ENCODE data around the gene ABCB6.

Gene ABCB6

GRCh38 chr2:219183151-219183772, 35.5 kb downstream of the ABCB6 start:
- no peak overlapping the region for H3K4me3 Mint-ChIP-seq
- TF ChIP-seq, protein P1, sequence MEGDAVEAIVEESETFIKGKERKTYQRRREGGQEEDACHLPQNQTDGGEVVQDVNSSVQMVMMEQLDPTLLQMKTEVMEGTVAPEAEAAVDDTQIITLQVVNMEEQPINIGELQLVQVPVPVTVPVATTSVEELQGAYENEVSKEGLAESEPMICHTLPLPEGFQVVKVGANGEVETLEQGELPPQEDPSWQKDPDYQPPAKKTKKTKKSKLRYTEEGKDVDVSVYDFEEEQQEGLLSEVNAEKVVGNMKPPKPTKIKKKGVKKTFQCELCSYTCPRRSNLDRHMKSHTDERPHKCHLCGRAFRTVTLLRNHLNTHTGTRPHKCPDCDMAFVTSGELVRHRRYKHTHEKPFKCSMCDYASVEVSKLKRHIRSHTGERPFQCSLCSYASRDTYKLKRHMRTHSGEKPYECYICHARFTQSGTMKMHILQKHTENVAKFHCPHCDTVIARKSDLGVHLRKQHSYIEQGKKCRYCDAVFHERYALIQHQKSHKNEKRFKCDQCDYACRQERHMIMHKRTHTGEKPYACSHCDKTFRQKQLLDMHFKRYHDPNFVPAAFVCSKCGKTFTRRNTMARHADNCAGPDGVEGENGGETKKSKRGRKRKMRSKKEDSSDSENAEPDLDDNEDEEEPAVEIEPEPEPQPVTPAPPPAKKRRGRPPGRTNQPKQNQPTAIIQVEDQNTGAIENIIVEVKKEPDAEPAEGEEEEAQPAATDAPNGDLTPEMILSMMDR (IDR thresholded peaks at IDR 0.05): no peak
- H3K9me3 Mint-ChIP-seq: no peaks in the 10 kb centered on the region
- H3K4me1 Mint-ChIP-seq: peaks cover 12% of the 10 kb centered on the region
- H3K27ac Mint-ChIP-seq: no peak overlapping the region
- peaks cover 8% of the 10 kb centered on the region for H3K27me3 Mint-ChIP-seq (ENCODE audit: low read depth, poor library complexity)
- peaks cover 38% of the 10 kb centered on the region for H3K36me3 Mint-ChIP-seq (ENCODE audit: low read depth)
- DNase-seq: no peak

- no peak overlapping the region for H3K4me3 Mint-ChIP-seq
- TF ChIP-seq, protein P1 (IDR thresholded peaks at IDR 0.05): no peak
These were observed 36.2 kb downstream of the ABCB6 start for GRCh38 chr2:219182331-219183150.

DNA sequence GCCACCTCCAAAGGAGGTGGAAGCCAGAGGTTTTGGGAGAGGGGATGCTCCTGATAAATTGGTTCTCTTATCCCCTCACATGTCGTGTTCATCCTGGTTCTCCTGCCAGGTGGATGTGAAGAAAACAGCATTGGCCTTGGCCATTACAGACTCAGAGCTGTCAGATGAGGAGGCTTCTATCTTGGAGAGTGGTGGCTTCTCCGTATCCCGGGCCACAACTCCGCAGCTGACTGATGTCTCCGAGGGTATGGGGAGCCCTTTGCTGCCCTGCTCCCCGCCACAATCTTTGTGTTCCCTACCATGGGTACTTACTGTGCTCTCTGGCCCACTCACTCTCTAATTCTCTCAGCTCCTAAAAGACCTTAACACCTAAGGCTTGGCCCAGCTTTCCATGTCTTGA, 37.2 kb downstream of the ABCB6 start:
- H3K36me3 Mint-ChIP-seq (ENCODE audit: low read depth): peaks cover 38% of the 10 kb centered on the region
- peaks cover 20% of the 10 kb centered on the region for H3K4me1 Mint-ChIP-seq
- DNase-seq: no peak
- H3K9me3 Mint-ChIP-seq: no peaks in the 10 kb centered on the region
- peaks cover 3% of the 10 kb centered on the region for H3K27me3 Mint-ChIP-seq (ENCODE audit: low read depth, poor library complexity)
- H3K4me3 Mint-ChIP-seq: peak overlapping the region; percentile 12
- H3K27ac Mint-ChIP-seq: no peak overlapping the region
- TF ChIP-seq, protein P1 (IDR thresholded peaks at IDR 0.05): no peak

More at GRCh38 chr2:219182331-219183150, 36.2 kb downstream of the ABCB6 start:
- H3K27me3 Mint-ChIP-seq (ENCODE audit: low read depth, poor library complexity): peaks cover 5% of the 10 kb centered on the region
- no peak overlapping the region for H3K27ac Mint-ChIP-seq
- peaks cover 14% of the 10 kb centered on the region for H3K4me1 Mint-ChIP-seq
- no peaks in the 10 kb centered on the region for H3K9me3 Mint-ChIP-seq
- no peak for DNase-seq
- H3K36me3 Mint-ChIP-seq (ENCODE audit: low read depth): peaks cover 38% of the 10 kb centered on the region

DNA sequence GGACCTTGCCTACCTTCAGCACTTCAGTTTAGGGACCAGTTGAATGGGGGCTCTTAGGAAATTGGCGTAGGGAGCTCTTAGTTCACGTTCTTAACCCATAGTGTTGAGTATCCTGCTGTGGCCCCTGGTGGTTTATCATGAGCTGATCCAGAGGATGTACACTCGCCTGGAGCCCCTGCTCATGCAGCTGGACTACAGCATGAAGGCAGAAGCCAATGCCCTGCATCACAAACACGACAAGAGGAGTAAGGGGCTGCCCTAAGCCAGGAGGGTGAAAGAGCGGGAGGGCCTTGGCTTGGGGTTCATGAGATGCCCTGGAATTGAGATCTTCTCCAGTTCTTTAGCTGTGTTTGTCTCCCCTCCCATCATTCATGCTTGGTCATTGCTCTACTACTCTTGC, 37.8 kb downstream of the ABCB6 start:
- no peak for DNase-seq
- H3K27ac Mint-ChIP-seq: no peak overlapping the region
- H3K36me3 Mint-ChIP-seq (ENCODE audit: low read depth): peaks cover 38% of the 10 kb centered on the region
- no peaks in the 10 kb centered on the region for H3K9me3 Mint-ChIP-seq
- peaks cover 23% of the 10 kb centered on the region for H3K4me1 Mint-ChIP-seq
- peak overlapping the region; percentile 52 for H3K4me3 Mint-ChIP-seq
- peaks cover 3% of the 10 kb centered on the region for H3K27me3 Mint-ChIP-seq (ENCODE audit: low read depth, poor library complexity)
- TF ChIP-seq, protein P1 (IDR thresholded peaks at IDR 0.05): no peak

- peaks cover 3% of the 10 kb centered on the region for H3K27me3 Mint-ChIP-seq (ENCODE audit: low read depth, poor library complexity)
- TF ChIP-seq, protein P1 (IDR thresholded peaks at IDR 0.05): no peak
- no peak for DNase-seq
- no peaks in the 10 kb centered on the region for H3K9me3 Mint-ChIP-seq
- H3K36me3 Mint-ChIP-seq (ENCODE audit: low read depth): peaks cover 33% of the 10 kb centered on the region
- H3K4me3 Mint-ChIP-seq: peak overlapping the region; percentile 97
- no peak overlapping the region for H3K27ac Mint-ChIP-seq
- H3K4me1 Mint-ChIP-seq: peaks cover 30% of the 10 kb centered on the region
These were observed 38.9 kb downstream of the ABCB6 start for GRCh38 chr2:219179601-219180465.
